T1000 (cell line): ENCODE data around the gene HOXB6.
A peak's percentile ranks its signal among the peaks of the same experiment; 100 is the strongest.

Experiments used
- DNase-seq: peaks from one replicate; lab custom pipeline; 2025; ENCODE audit warnings: mixed read lengths; lab: John Stamatoyannopoulos, UW

HOXB6 gene

DNA sequence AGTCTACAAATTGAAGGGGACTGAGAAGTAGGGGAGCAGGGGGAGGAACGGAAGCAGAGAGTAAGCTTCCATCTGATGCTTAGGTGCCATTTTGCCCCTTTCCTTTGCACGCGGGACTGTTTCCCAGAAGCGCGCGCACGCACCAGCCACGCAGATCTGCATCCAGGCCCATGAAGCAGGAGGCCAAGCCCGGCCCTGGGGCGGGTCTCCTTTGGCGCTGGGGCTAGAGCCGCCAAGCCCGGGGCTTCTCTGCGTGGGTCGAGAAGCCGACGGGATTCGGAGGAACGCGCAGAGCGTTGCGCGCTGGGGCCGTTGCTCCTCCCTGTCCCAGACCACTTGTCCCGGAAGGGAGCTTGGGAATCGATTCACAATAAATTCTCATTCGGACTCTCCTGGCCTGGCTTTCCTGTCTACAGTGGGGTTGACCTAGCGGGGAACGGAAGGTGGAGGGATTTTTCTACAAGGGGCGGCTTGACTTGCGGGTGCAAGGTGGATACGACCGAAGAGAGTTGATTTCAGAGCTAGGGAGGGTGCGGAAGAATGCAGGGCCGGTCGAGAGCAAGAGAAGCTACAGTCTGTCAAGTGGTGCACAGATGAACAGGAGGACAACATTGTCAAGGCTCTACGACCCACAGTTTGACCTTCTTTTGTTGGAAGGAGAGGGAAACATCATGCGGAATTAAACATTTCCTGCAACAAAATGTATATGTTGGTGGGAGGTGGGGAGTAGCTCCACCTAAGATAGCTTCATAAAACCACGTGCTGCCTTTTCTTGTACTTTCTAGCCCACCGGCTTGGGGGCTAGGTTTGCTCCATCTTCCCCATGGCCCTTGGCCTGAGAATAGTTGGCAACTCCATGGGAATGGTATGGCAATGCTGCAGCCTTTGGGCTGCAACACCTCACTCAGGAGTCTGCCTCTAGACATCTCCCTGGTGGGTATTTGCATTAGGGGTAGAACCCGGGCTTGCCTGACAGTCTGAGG is 16.9 kb upstream of the HOXB6 start:
- DNase-seq: no peak

DNA sequence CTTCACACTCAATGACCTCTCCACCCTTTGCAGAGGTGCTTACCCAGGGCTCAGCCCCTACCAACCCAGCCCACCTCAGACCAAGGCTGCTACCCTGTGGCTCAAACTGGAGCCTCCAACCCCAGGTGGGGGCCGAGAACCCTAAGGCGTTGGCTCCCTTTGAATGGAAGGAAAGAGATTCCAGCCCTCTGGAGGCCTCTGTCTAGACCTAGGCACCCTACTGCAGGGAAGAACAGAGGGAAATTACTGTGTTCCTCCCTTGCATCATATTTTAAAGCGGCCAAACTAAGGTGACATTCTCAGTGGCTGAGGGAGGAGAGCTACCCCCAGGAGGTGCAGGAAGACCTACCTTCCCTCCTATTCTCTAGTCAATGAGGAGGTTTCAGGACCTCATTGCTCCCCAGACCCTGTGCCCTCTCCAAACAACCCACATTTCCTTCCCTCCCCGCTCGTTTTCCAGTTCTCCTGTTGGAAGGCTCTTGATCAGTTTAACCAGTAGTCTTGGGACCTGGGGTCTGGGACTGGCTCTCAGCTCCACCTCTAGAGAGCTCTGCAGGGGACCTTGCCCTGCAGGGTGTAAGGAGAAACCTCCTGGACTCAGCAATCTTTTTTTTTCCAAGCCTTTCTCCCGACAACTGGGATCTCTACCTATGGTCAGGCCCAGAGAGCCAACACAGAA is 15.8 kb upstream of the HOXB6 start:
- no peak for DNase-seq

GRCh38 chr17:48619826-48620449 is 15.2 kb upstream of the HOXB6 start:
- DNase-seq: no peak

GRCh38 chr17:48618256-48618896 is 13.6 kb upstream of the HOXB6 start:
- DNase-seq: peak; percentile 81

DNA sequence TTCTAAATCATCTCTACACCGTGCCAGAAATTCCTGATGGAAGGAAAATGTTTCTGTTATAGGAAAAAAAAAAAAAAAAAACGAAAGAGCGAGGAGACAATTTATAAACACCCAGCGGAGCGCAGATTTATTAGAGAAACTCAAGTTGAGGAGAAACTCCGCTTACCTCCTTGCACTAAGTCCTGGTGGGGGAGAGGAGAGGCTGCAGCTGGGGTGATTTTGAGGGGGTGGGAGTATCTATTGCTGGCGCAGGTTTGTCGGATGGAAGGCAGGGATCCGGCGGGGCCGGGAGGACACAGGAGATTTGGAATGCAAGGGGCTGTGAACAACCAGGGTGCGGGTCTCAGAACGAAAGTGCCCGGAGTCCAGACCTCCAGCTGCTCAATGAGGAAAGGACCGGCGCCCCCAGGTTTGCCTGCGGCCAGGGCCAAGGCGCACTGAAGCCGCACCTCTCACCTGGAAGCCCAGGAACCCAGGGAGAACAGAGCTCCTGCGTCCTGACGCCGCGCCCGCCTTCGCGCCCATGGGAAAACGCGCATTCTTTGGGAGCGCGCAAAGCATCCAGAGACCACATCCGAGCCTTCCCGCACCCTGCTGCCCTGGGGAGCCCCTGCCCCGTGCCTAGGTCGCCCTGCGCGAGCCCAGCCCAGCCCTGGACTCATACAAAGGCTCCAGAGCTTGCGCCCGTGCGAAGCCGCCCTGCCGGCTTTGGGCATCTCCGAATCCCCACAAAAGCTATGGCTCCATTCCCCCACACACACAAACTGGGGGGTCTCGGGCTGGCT is 12.9 kb upstream of the HOXB6 start:
- DNase-seq: no peak

DNA sequence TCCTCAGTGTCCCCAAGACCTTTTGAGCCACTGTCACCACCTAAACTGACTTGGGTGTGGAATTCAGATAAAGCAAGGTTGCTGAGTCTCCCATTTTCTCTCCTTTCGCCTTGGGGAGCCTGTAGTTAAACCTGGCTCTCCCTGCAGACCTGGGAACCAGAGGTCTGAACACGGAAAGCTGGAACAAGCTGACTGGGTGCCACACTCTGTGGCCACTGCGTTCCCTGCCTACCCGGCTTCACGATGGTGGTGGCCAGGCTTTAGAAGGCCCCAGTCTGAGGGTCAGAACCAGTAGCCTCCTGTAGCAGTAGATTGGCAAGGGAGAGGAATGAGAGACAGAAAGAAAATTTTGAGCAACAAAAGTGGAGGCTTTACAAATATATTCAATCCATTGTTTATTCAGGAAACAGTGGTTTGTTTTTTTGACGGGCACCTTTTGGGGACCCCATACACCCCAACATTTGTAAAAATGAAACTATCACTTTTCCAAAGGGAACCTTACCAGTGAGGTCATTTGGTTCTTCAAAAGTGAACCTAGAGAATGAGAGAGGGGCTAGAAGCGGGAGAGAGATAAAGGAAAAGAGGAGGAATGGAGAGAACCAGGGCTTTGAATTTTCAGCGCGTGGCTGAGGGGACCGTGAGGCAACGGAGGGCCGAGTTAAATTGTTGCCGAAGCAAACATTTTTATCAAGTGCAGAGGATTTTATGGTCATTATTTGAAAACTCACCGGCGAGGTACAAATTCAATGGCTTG is 12.1 kb upstream of the HOXB6 start:
- DNase-seq: no peak

GRCh38 chr17:48615963-48616716 is 11.4 kb upstream of the HOXB6 start:
- DNase-seq: no peak

GRCh38 chr17:48615047-48615962 is 10.5 kb upstream of the HOXB6 start, which contains the start of gene HOXB8:
HOXB8 (minus strand) TSS chr17:48615292; CDS start chr17:48614704, 588 bp downstream.
- no peak for DNase-seq

DNA sequence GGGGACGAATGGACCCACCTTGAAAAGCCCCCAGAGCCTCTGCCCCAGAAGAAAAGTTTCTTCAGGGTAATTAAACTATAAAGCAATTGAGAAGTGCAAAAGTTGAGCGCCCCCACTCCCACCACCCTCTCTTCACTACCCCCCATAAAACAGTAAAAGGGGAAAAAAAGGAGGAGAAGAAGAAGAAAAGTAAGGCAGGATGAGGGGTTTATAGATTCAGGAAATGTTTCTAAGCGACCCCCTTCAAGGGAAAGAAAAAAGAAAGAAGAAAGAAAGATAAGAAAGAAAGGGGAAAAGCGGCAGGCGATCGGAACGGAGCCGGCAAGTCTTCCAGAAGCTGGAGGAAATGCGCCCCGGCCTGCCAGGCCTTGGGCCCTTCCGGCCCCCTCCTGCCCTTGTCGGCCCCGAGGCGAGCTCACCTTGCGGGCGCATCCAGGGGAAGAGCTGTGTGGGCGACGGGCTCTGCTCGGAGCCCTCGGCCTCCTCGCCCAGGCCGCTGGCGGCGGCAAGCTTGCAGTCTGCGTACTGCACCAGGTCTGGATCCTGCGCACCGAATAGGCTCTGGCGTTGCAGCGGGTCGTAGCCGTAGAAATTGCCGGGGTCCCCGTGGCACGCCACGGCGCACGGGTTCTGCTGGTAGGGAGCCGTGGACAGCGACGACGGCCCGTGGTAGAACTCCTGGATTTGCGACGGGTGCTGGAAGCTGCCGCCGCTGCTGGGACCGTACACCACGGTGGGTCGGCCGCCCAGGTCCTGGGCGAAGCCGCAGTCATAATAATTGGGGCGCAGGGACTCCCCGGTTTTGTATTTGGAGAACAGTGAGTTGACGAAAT is 9.3 kb upstream of the HOXB6 start:
- DNase-seq: no peak

DNA sequence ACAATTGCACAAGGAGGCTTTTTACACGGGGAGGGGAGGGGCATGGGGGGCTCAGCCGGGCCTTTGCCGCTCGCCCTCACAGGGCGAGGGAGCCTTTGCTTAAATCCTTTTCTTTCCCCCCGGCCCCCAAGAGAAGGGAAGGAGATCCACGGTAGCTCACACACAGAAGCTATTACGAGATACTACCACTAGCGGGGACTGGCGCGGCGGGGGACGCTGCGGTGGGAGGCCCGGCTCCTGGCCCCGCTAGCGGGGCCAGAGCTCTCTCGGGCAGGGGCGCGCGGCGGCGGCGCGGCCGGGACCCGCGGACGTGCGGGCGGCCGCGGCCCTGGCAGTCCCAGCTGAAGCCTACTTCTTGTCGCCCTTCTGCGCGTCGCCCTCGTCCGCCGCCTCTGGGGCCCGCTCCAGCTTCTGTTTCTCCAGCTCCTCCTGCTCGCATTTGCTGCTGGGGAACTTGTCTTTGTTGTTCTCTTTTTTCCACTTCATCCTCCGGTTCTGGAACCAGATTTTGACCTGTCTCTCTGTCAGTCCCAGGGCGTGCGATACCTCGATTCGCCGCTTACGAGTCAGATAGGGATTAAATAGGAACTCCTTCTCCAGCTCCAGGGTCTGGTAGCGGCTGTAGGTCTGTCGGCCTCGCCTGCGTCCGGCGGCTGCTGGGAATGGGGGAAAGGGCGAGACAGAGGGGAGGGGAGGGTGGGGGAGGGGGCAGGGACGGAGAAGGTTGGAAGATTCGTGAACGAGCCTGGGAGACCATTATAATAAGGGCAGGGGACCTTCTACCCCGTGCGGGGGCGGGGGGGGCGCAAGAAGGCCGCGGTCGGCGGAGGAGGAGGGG is 8.3 kb upstream of the HOXB6 start:
- no peak for DNase-seq

- no peak for DNase-seq
Measured at GRCh38 chr17:48612456-48612853, 7.7 kb upstream of the HOXB6 start.

GRCh38 chr17:48611681-48612455 is 7.1 kb upstream of the HOXB6 start:
- DNase-seq: no peak

- no peak for DNase-seq
Measured at GRCh38 chr17:48611213-48611612, 6.4 kb upstream of the HOXB6 start.

GRCh38 chr17:48610282-48611211 is 5.8 kb upstream of the HOXB6 start, which contains the start of gene HOXB7:
HOXB7 (minus strand) TSS chr17:48611017; CDS start chr17:48610918, 99 bp downstream.
- peak; percentile 54 for DNase-seq

GRCh38 chr17:48609759-48610281 is 5.0 kb upstream of the HOXB6 start:
- DNase-seq: no peak
